C4-2B (cell line): Measurements from ENCODE around the gene SETDB2.

ENCODE experiments used
- H3K27ac ChIP-seq: fragments of 450-650 bp; 2 replicates; pipeline ENCODE4 v1.5.1; 2017
- CTCF ChIP-seq: fragments of 450-650 bp; conservative IDR thresholded peaks from 2 replicates; pipeline ENCODE4 v1.5.1; 2017; ENCODE audit warnings: mild to moderate bottlenecking
- ZFX ChIP-seq: fragments of 450-650 bp; IDR thresholded peaks from 2 replicates; pipeline ENCODE4 v1.6.1; 2017

Gene SETDB2

GRCh38 chr13:49497272-49497671, 53.2 kb downstream of the SETDB2 start:
- no peak for TF ChIP-seq CTCF
- no peak for TF ChIP-seq ZFX
- no peak overlapping the region for H3K27ac ChIP-seq

DNA sequence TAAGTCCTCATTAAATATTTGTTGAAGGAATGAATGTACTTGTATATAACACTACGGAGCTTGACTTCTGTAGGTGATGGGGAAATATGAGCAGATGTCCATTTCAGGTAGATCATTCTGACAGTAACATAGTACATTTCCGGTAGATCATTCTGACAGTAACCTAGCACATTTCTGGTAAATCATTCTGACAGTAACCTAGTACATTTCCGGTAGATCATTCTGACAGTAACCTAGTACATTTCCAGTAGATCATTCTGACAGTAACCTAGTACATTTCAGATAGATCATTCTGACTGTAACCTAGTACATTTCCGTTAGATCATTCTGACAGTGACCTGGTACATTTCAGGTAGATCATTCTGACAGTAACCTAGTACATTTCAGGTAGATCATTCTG, 54.1 kb downstream of the SETDB2 start:
- TF ChIP-seq CTCF, result no peak
- TF ChIP-seq ZFX, result no peak
- no peak overlapping the region for H3K27ac ChIP-seq

- TF ChIP-seq ZFX (no peak), CTCF (no peak)
- no peak overlapping the region for H3K27ac ChIP-seq
These were observed 56.0 kb downstream of the SETDB2 start for GRCh38 chr13:49499889-49500660.

DNA sequence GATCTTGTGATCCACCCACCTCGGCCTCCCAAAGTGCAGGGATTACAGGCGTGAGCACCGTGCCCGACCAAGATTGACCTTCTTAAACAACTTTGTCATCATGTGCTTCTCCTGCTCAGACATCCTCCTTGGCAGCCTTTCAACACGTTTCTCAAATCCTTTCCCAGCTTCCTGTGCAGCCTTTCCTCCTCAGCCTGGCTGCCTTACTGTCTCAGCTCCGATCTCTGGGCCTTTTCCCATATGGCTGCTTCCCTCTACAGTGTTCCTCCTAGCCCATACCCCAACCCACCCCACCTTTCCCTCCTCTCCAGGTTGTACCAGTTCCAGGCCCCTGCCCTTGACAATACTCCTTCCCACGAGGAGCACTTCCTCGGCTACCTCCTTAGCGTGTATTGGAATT, 58.9 kb downstream of the SETDB2 start:
- no peak overlapping the region for H3K27ac ChIP-seq
- TF ChIP-seq CTCF, result no peak
- no peak for TF ChIP-seq ZFX

GRCh38 chr13:49503951-49504350, 59.9 kb downstream of the SETDB2 start:
- TF ChIP-seq CTCF, result no peak
- TF ChIP-seq ZFX, result no peak
- H3K27ac ChIP-seq, result no peak overlapping the region

GRCh38 chr13:49512578-49512977, 68.5 kb downstream of the SETDB2 start:
- H3K27ac ChIP-seq, result no peak overlapping the region
- TF ChIP-seq CTCF (no peak), ZFX (no peak)

- H3K27ac ChIP-seq, result no peak overlapping the region
- TF ChIP-seq CTCF (no peak), ZFX (no peak)
These were observed 72.4 kb downstream of the SETDB2 start for GRCh38 chr13:49516467-49516866.
